Measurements from ENCODE around the gene WNT7B.

DNA sequence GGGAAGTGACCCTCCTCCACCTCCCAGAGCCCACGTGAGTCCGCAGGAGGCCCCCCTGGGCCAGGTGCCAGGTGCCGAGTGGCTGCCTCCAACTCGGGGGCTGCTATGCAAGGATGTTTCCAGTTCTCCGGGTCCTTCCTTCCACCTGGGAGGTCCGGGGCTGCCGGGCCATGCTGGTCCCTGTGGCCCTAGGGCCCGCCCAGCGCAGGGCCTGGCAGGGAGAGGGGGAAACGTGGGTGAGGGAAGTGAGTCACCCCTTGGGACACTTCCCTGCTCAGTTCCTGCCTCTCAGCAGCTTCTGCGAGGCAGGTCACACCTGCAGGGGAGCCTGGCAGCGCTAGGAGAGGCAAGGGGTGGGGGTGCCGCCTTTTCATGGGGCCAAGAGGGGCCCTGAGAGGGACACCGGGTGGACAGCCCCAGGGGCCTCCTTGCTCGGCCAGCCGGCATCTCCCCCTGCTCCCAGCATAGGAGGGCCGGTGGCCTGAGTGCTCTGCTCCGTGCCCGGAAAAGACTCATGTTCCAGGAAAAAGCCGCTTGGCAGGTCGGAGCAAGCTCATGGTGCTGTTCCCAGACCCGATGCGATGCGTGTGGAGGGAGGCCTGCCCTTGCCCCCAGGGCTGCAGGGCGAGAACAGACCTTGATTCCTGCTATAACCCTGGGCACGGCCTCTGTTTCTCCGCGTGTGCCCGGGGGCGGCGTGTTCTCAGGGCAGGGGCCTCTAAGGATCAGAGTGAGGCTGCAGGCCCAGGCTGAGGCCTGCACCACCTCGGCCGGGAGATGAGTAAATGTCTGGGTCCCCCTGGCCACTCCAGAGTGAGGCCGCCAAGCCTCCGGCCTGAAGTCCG lies 30.3 kb upstream of the WNT7B start:
- TF ChIP-seq POLR2A (IDR thresholded peaks at IDR 0.05): no peak
- TF ChIP-seq, protein P1, sequence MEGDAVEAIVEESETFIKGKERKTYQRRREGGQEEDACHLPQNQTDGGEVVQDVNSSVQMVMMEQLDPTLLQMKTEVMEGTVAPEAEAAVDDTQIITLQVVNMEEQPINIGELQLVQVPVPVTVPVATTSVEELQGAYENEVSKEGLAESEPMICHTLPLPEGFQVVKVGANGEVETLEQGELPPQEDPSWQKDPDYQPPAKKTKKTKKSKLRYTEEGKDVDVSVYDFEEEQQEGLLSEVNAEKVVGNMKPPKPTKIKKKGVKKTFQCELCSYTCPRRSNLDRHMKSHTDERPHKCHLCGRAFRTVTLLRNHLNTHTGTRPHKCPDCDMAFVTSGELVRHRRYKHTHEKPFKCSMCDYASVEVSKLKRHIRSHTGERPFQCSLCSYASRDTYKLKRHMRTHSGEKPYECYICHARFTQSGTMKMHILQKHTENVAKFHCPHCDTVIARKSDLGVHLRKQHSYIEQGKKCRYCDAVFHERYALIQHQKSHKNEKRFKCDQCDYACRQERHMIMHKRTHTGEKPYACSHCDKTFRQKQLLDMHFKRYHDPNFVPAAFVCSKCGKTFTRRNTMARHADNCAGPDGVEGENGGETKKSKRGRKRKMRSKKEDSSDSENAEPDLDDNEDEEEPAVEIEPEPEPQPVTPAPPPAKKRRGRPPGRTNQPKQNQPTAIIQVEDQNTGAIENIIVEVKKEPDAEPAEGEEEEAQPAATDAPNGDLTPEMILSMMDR (IDR thresholded peaks at IDR 0.05): no peak
